A549 (cell line): ENCODE data around the gene TSPAN33. TPM values are rescaled to one million over a fixed set of nuclear protein-coding genes. Genes with fewer than 3 reads are reported as not detected.

Experiments
- ATAC-seq, 2 experiments: fragments of 200-7000 bp in 1 of 2; fragments of >200 bp in 1 of 2; cut with Nextera tagmentation in 1 of 2; cut with Tn5 transposase in 1 of 2; 3 replicates each; pipeline versions ENCODE4 v1.8.0 to v1.9.1; 2018 to 2020; ENCODE audit warnings: mild to moderate bottlenecking in 1 of 2, moderate library complexity in 1 of 2
- CTCF ChIA-PET: fragments of 300-600 bp; sonication (Branson Sonifier 250); formaldehyde crosslinking; extraction: SDS; loops from one replicate; lab custom pipeline; 2021; ENCODE audit warnings: antibody characterized with exemption, inconsistent platforms; lab: Yijun Ruan, JAX
- POLR2A ChIA-PET: fragments of 350-600 bp; formaldehyde crosslinking; extraction: SDS; loops from one replicate; lab custom pipeline; 2021; ENCODE audit warnings: antibody characterized with exemption, inconsistent platforms; lab: Yijun Ruan, JAX
- DNase-seq, 2 experiments: peaks; one replicate each; pipeline versions ENCODE4 v3.0.0 to v3.0.0-alpha.2; 2011 to 2016; ENCODE audit warnings: low read depth in 1 of 2, low spot score in 1 of 2
- FAIRE-seq: peaks from 2 replicates; lab custom pipeline; 2011; peaks lifted over from hg19 to GRCh38; lab: Jason Lieb, UNC
- H3K27ac ChIP-seq, 2 experiments: fragments of >200 bp; sonication (Bioruptor Twin); formaldehyde crosslinking; 3 replicates each; pipeline ENCODE4 v1.5.1; 2016 to 2017
- H3K4me1 ChIP-seq: fragments of >200 bp; sonication (Bioruptor Twin); formaldehyde crosslinking; 3 replicates; pipeline ENCODE4 v1.6.1; 2016
- H3K4me2 ChIP-seq: fragments of >200 bp; sonication (Bioruptor Twin); formaldehyde crosslinking; 3 replicates; pipeline ENCODE4 v1.6.1; 2016
- H3K4me3 ChIP-seq: fragments of >200 bp; sonication (Bioruptor Twin); formaldehyde crosslinking; 3 replicates; pipeline ENCODE4 v1.5.1; 2016
- H3K9me3 ChIP-seq: fragments of >200 bp; sonication (Bioruptor Twin); formaldehyde crosslinking; 3 replicates; pipeline ENCODE4 v1.6.1; 2016
- BHLHE40 ChIP-seq: IDR thresholded peaks from 2 replicates; pipeline ENCODE4 v1.6.1; 2012; ENCODE audit warnings: low read depth, low read length, inconsistent platforms
- CBX2 ChIP-seq: fragments of 200-600 bp; sonication (generic); IDR thresholded peaks from 2 replicates; pipeline ENCODE4 v1.6.1; 2016; ENCODE audit warnings: low read depth, mild to moderate bottlenecking, borderline replicate concordance
- CBX8 ChIP-seq: fragments of 200-600 bp; sonication (generic); IDR thresholded peaks from 2 replicates; pipeline ENCODE4 v1.6.1; 2016
- CEBPB ChIP-seq, 2 experiments: fragments of >200 bp in 1 of 2; sonication (Bioruptor Twin) in 1 of 2; formaldehyde crosslinking in 1 of 2; IDR thresholded peaks; 2 replicates each; pipeline ENCODE4 v1.6.1; 2012 to 2016
- E2F6 ChIP-seq: IDR thresholded peaks from 2 replicates; pipeline ENCODE4 v1.6.1; 2012; ENCODE audit warnings: low read depth, borderline replicate concordance
- ESRRA ChIP-seq: fragments of 150-350 bp; IDR thresholded peaks from 2 replicates; pipeline ENCODE4 v1.6.1; 2014; ENCODE audit warnings: mild to moderate bottlenecking, low read length, borderline replicate concordance
- HEYL ChIP-seq: fragments of 250-450 bp; sonication (Bioruptor Pico); IDR thresholded peaks from 2 replicates; pipeline ENCODE4 v1.8.0; 2021; ENCODE audit warnings: mild to moderate bottlenecking, moderate library complexity
- HMGXB4 ChIP-seq: fragments of 250-450 bp; sonication (Bioruptor Pico); IDR thresholded peaks from 2 replicates; pipeline ENCODE4 v1.5.0; 2021; ENCODE audit warnings: mild to moderate bottlenecking, moderate library complexity, borderline replicate concordance
- HOXB13 ChIP-seq: fragments of 250-450 bp; sonication (Bioruptor Pico); IDR thresholded peaks from 2 replicates; pipeline ENCODE4 v1.5.0; 2020; ENCODE audit warnings: low read depth, mild to moderate bottlenecking, moderate library complexity
- KDM1A ChIP-seq: fragments of 200-600 bp; sonication (generic); IDR thresholded peaks from 2 replicates; pipeline ENCODE4 v1.6.1; 2016; ENCODE audit warnings: low read depth, mild to moderate bottlenecking
- MAZ ChIP-seq: fragments of 150-350 bp; IDR thresholded peaks from 2 replicates; pipeline ENCODE4 v1.6.1; 2014; ENCODE audit warnings: antibody characterized with exemption, low read depth, low read length, borderline replicate concordance
- ZFP36 ChIP-seq: fragments of 450-650 bp; IDR thresholded peaks from 2 replicates; pipeline ENCODE4 v1.6.1; 2014; ENCODE audit warnings: borderline replicate concordance; ENCODE audit not compliant: partially characterized antibody
- WGBS: methylation state at CpG from one replicate; pipeline ENCODE4 v1.1.6; 2017; ENCODE audit errors: missing lambda C conversion rate; 5-methylcytosine and 5-hydroxymethylcytosine counted together
- polyA plus RNA-seq, 4 experiments: library from polyadenylated mRNA; depleted of rRNA in 3 of 4; stranded (reverse); fragments of >200 nt; fragmentation: RNase III in 1 of 4; extraction: RNeasy Plus Mini Kit Qiagen cat#74134 plus additional on column Dnase treatment in 1 of 4; gene quantifications; 2 replicates in 3 of 4; 3 replicates in 1 of 4; pipeline ENCODE4 v1.2.3, GENCODE V29; 2011 to 2017
- TF ChIP-seq, protein P1 (sequence below): fragments of 250-450 bp; sonication (Bioruptor Pico); IDR thresholded peaks from 2 replicates; pipeline ENCODE4 v1.5.0; 2020; ENCODE audit warnings: low read depth, mild to moderate bottlenecking, moderate library complexity
- TF ChIP-seq, protein P2 (sequence below): fragments of >200 bp; sonication (Bioruptor Twin); formaldehyde crosslinking; IDR thresholded peaks from 2 replicates; pipeline ENCODE4 v1.6.1; 2016

Gene TSPAN33
- polyA plus RNA-seq, 2 of the 4 experiments (the other 2 are of a cell fraction), result 5.0 to 9.1 TPM

GRCh38 chr7:129199406-129199805 is 54.9 kb downstream of the TSPAN33 start:
- WGBS, result 90% methylated on average over 4 of the region's 4 CpGs
- POLR2A ChIA-PET, result no interaction called here
- ATAC-seq, result no peak

DNA sequence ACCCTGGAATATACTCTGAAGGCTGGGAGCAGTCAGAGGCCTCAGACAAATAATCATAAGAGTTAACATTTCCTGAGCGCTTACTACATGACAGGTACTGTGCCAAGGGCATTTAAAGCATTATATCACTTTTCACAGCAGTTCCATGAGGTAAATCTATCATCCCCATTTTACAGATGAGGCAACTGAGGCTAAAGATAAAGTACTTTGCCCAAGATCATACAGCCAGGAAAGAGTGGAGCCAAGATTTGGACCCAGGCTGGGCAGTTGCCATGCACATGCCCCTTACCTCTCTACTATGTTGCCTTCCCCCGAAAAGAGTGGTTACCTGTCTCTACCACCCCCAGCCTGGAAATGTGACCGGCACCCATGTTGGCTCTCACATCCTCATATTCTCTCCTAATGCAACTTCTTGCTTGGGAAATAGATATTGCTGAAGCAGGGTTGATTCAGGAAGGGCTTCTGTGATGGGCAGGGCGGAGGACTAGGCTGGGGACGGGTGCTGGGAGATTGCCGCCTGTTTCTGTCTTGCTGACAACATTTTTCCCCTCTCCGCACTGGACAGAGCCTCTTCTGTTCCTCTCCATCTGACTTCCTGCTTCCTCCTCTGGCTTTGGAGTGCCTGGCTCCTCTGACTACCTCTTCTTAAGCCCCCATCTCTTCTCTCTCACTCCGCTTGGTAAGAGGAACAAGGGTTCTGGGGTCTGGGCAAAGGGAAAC is 57.7 kb downstream of the TSPAN33 start:
- WGBS, result 83% methylated on average over 8 of the region's 8 CpGs
- no peak for FAIRE-seq
- POLR2A ChIA-PET, result no interaction called here

More at GRCh38 chr7:129199406-129199805, 54.9 kb downstream of the TSPAN33 start:
- H3K4me2 ChIP-seq, result no peak overlapping the region
- H3K9me3 ChIP-seq, result no peaks in the 10 kb centered on the region
- no peak overlapping the region for H3K27ac ChIP-seq
- DNase-seq, result no peak
- no peak for FAIRE-seq
- CTCF ChIA-PET, result interaction anchor here (1.2 to 3.9 kb wide), 5 partner anchors 11 to 273 kb away, joined by 3 to 25 read pairs (median 4); no protein-coding TSS in a partner anchor
- TF ChIP-seq ZFP36, result no peak
- no peak overlapping the region for H3K4me3 ChIP-seq
- no peaks in the 10 kb centered on the region for H3K4me1 ChIP-seq

GRCh38 chr7:129203050-129203741 is 58.7 kb downstream of the TSPAN33 start:
- FAIRE-seq, result no peak
- ChIA-PET CTCF (interaction anchor here (0.9 to 3.2 kb wide), 7 partner anchors 9 to 95 kb away, joined by 3 to 10 read pairs (median 4); no protein-coding TSS in a partner anchor), POLR2A (no interaction called here)
- Histone ChIP-seq H3K4me1 (no peaks in the 10 kb centered on the region), H3K4me3 (no peak overlapping the region), H3K9me3 (no peaks in the 10 kb centered on the region), H3K27ac (no peak overlapping the region), H3K4me2 (no peak overlapping the region)
- TF ChIP-seq BHLHE40 (no peak), HEYL (CRISPR knock-in tag) (no peak), CBX8 (no peak), E2F6 (no peak), CEBPB (IDR thresholded peaks at IDR 0.05) (no peak), KDM1A (no peak)
- TF ChIP-seq, protein P1, sequence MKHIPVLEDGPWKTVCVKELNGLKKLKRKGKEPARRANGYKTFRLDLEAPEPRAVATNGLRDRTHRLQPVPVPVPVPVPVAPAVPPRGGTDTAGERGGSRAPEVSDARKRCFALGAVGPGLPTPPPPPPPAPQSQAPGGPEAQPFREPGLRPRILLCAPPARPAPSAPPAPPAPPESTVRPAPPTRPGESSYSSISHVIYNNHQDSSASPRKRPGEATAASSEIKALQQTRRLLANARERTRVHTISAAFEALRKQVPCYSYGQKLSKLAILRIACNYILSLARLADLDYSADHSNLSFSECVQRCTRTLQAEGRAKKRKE (CRISPR knock-in tag), result no peak
- TF ChIP-seq, protein P2, sequence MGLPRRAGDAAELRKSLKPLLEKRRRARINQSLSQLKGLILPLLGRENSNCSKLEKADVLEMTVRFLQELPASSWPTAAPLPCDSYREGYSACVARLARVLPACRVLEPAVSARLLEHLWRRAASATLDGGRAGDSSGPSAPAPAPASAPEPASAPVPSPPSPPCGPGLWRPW, result no peak
- no peak for DNase-seq
- WGBS, result 90% methylated on average over 6 of the region's 14 CpGs
- ATAC-seq, result no peak; a peak in 1 of 6 replicates

More for the DNA sequence above, 57.7 kb downstream of the TSPAN33 start:
- ATAC-seq (no peak), DNase-seq (no peak)
- no peak overlapping the region for H3K27ac ChIP-seq
- no peaks in the 10 kb centered on the region for H3K9me3 ChIP-seq
- CTCF ChIA-PET, result interaction anchor here (1.1 kb wide), 1 partner anchor 10 kb away, joined by 3 read pairs; no protein-coding TSS in a partner anchor
- no peak overlapping the region for H3K4me3 ChIP-seq
- H3K4me2 ChIP-seq, result no peak overlapping the region
- no peaks in the 10 kb centered on the region for H3K4me1 ChIP-seq
- TF ChIP-seq ESRRA (no peak), HMGXB4 (CRISPR knock-in tag) (no peak), CBX2 (no peak), HOXB13 (CRISPR knock-in tag) (no peak), MAZ (no peak)
- TF ChIP-seq, protein P1 (CRISPR knock-in tag), result no peak
